Measurements from ENCODE around the gene NOTO.

The NOTO gene

DNA sequence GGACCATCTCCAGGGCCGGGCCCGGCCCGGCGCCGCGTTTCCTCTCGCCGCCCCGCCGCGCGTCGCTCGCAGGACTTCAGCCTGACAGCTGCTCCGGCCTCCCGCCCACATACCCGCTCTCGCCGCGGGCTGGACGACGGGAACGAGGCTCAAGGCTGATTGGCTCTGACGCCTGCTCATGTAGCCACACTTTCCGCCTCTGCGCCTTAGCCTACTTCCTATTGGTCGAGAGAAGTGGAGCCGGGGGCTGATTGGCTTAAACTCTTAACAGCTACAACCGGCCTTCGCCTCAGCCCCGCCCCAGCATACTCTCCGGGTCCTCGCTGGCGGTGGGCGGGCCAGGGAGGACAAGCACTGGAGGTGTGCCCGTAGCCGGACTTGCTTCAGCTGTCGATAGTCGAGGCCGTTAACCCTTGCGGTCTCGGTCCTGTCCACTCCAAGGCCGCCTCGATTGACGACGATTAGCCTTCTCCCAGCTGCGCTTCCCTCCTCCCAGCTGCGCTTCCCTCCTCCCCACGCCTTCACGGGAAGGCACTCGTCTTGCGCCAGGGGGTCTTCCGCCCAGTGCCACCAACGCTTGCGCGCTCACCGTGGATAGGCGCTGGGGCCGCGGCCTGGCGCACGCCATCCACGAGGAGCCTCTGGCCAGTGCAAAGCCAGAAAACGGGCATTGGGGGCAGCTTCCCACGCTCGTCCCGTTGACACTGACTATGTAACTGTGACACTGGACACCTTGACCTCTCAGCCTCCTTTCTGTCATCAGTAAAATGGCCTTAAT is 31.0 kb downstream of the NOTO start, which contains the start of gene PRADC1:
Gene PRADC1, minus strand, starts transcription at position 86 of the 778 bp plus-strand sequence. Its CDS starts 79 bp downstream, at position 7.
- Histone ChIP-seq H3K36me3 (ENCODE audit: control insufficient read depth in 1 of 2, insufficient read depth in 2 of 2, low read depth in 1 of 2, low read length in 2 of 2) (peaks cover 8 to 17% of the 10 kb centered on the region in 2 experiments), H3K4me2 (ENCODE audit: low read length, poor library complexity, severe bottlenecking) (peak within 1 kb of the TSS; percentile 93), H3K4ac (ENCODE audit: low read depth in 1 of 2, low read length in 2 of 2) (peak within 1 kb of the TSS; percentile 37 to 61), H3K23ac (ENCODE audit: low read length in 2 of 2) (peak within 1 kb of the TSS in 1 of 2 experiments; percentile 48), H2BK15ac (ENCODE audit: low read depth, poor library complexity, severe bottlenecking) (peak within 1 kb of the TSS; percentile 37), H3K18ac (ENCODE audit: low read depth in 1 of 2, low read length in 2 of 2) (peak within 1 kb of the TSS; percentile 37 to 93), H2BK12ac (ENCODE audit: low read length in 2 of 2) (peak within 1 kb of the TSS in 1 of 2 experiments; percentile 33), H2AK5ac (ENCODE audit: low read length, severe bottlenecking) (no peak within 1 kb of the TSS), H2BK120ac (ENCODE audit: low read depth, low read length) (no peak within 1 kb of the TSS), H3K4me3 (ENCODE audit: insufficient read depth in 1 of 2, low read depth in 1 of 2, low read length in 2 of 2) (peak within 1 kb of the TSS; percentile 83 to 89), H3K4me1 (ENCODE audit: control insufficient read depth, insufficient read depth, low read depth, low read length) (peaks cover 14% of the 10 kb centered on the region), H3K9ac (ENCODE audit: low read length) (peak within 1 kb of the TSS; percentile 96), H2AFZ (ENCODE audit: low read depth, low read length) (peak within 1 kb of the TSS; percentile 79), H3K27me3 (ENCODE audit: control insufficient read depth in 1 of 2, insufficient read depth in 1 of 2, low read length in 2 of 2) (no peaks in the 10 kb centered on the region), H4K91ac (ENCODE audit: low read length) (peak within 1 kb of the TSS; percentile 88), H4K8ac (ENCODE audit: low read length) (peak within 1 kb of the TSS; percentile 93), H3K14ac (ENCODE audit: low read length in 2 of 2) (peak within 1 kb of the TSS in 1 of 2 experiments; percentile 83), H2BK5ac (ENCODE audit: low read depth, low read length, poor library complexity, severe bottlenecking) (peak within 1 kb of the TSS; percentile 8), H3K9me3 (ENCODE audit: control insufficient read depth, low read length) (no peaks in the 10 kb centered on the region), H3K79me1 (replicated peaks; ENCODE audit: low read length, poor library complexity, severe bottlenecking) (peaks cover 10% of the 10 kb centered on the region), H3K27ac (ENCODE audit: low read length, poor library complexity, severe bottlenecking) (peak within 1 kb of the TSS; percentile 76)
- WGBS = under 1% methylated on average over 59 of the region's 67 CpGs
- peak; percentile 100 for DNase-seq

DNA sequence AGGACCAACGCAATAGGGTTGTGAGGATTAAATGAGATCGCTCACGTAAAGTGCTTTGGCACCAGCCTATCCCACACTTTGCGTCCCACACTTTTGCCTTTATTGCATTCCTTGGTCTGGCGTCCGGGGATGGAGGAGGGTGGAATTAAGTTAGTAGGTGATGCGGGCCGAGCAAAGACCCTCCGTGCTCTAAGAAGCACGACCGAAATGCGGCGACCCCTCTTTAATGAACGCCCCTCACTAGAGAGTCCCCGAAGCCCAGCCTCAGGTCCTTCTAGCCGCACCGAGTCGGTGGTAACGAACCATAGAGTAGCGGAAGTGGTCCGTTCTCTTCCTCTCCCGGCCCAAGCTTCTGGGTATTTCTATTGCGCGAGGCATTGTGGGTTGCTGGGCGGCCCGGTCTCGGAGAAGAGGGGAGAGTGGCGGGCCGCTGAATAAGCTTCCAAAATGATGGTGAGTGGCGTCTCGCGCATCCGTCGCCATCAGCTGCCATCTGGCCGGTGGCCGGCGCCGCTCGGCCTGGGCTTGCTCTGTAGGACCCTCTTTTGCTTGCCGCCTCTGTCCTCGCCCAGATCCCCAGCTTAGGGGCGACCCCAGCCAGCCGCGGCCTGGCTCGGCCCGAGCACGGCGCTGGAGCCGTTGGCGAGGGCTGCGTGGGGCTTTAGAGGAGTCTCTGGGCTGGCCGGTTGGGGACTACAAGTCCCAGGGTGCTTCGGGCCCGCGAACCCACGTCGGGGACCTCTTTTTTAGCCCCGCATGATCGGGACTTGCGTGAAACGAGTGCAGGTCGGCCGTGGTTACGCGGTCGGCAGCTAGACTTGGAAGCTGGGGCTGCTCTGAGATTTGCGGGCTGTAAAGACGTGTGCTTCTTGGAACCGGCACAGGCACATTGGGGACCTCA is 31.8 kb downstream of the NOTO start, which contains the start of gene CCT7:
Gene CCT7, plus strand, starts transcription at position 377 of the 901 bp plus-strand sequence. Its CDS starts 71 bp downstream, at position 448.
- Histone ChIP-seq H2BK120ac (ENCODE audit: low read depth, low read length) (no peak within 1 kb of the TSS), H2BK12ac (ENCODE audit: low read length in 2 of 2) (peak within 1 kb of the TSS in 1 of 2 experiments; percentile 33), H3K79me1 (replicated peaks; ENCODE audit: low read length, poor library complexity, severe bottlenecking) (peaks cover 10% of the 10 kb centered on the region), H2AK5ac (ENCODE audit: low read length, severe bottlenecking) (no peak within 1 kb of the TSS), H3K27me3 (ENCODE audit: control insufficient read depth in 1 of 2, insufficient read depth in 1 of 2, low read length in 2 of 2) (no peaks in the 10 kb centered on the region), H2AFZ (ENCODE audit: low read depth, low read length) (peak within 1 kb of the TSS; percentile 87), H3K4me2 (ENCODE audit: low read length, poor library complexity, severe bottlenecking) (peak within 1 kb of the TSS; percentile 92), H3K27ac (ENCODE audit: low read length, poor library complexity, severe bottlenecking) (peak within 1 kb of the TSS; percentile 89), H4K91ac (ENCODE audit: low read length) (peak within 1 kb of the TSS; percentile 90), H3K9me3 (ENCODE audit: control insufficient read depth, low read length) (no peaks in the 10 kb centered on the region), H4K8ac (ENCODE audit: low read length) (peak within 1 kb of the TSS; percentile 98), H3K4me3 (ENCODE audit: insufficient read depth in 1 of 2, low read depth in 1 of 2, low read length in 2 of 2) (peak within 1 kb of the TSS; percentile 84 to 89), H3K9ac (ENCODE audit: low read length) (peak within 1 kb of the TSS; percentile 96), H2BK5ac (ENCODE audit: low read depth, low read length, poor library complexity, severe bottlenecking) (peak within 1 kb of the TSS; percentile 100), H3K4me1 (ENCODE audit: control insufficient read depth, insufficient read depth, low read depth, low read length) (peaks cover 14% of the 10 kb centered on the region), H3K14ac (ENCODE audit: low read length in 2 of 2) (peak within 1 kb of the TSS in 1 of 2 experiments; percentile 93), H3K4ac (ENCODE audit: low read depth in 1 of 2, low read length in 2 of 2) (peak within 1 kb of the TSS; percentile 61 to 93), H3K23ac (ENCODE audit: low read length in 2 of 2) (peak within 1 kb of the TSS in 1 of 2 experiments; percentile 85), H2BK15ac (ENCODE audit: low read depth, poor library complexity, severe bottlenecking) (peak within 1 kb of the TSS; percentile 50), H3K36me3 (ENCODE audit: control insufficient read depth in 1 of 2, insufficient read depth in 2 of 2, low read depth in 1 of 2, low read length in 2 of 2) (peaks cover 2 to 12% of the 10 kb centered on the region in 2 experiments), H3K18ac (ENCODE audit: low read depth in 1 of 2, low read length in 2 of 2) (peak within 1 kb of the TSS; percentile 93 to 97)
- WGBS = under 1% methylated on average over 65 of the region's 69 CpGs
- peak; percentile 95 for DNase-seq

DNA sequence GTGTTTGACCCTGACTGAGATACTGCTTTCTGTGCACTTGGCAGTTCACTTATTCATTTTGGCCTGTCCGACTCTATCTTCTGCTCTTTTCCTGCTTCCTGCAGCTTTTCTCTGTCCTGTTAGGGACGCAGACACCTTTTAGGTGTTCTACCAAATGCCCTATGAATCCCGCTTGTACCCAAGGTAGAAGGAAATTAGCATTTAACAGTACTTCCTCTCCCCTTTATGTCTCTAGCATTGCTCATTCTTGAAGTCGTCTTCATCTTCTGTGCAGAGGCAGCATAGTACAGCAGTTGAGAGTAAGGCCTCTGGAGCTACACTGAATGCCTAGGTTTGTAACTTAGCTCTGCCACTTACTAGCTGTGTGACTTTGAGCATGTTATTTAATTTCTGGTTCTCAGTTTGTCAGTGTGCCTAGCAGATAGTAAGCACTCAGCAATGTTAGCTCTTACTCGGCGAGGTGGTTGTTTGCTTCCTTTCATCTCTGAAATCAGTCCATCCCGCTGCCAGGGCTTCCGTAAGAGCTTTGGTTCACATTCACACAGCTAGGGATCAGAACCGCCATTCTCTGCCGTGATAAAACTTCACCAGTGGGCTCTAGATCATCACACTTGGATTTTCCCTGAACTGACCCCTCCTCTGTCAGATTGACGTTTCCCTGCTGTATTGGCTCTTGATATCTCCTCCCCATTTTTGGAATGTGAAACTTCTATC is 33.1 kb downstream of the NOTO start:
- H3K36me3 ChIP-seq (ENCODE audit: control insufficient read depth in 1 of 2, insufficient read depth in 2 of 2, low read depth in 1 of 2, low read length in 2 of 2) = peaks cover 4 to 13% of the 10 kb centered on the region in 2 experiments
- no peak overlapping the region for H2BK15ac ChIP-seq (ENCODE audit: low read depth, poor library complexity, severe bottlenecking)
- peak overlapping the region; percentile 96 for H3K9ac ChIP-seq (ENCODE audit: low read length)
- peaks cover 17% of the 10 kb centered on the region for H3K79me1 ChIP-seq (replicated peaks; ENCODE audit: low read length, poor library complexity, severe bottlenecking)
- H2AK5ac ChIP-seq (ENCODE audit: low read length, severe bottlenecking) = no peak overlapping the region
- 83% methylated on average over 11 of the region's 11 CpGs for WGBS
- no peak overlapping the region for H4K91ac ChIP-seq (ENCODE audit: low read length)
- no peak overlapping the region for H2BK120ac ChIP-seq (ENCODE audit: low read depth, low read length)
- no peaks in the 10 kb centered on the region for H3K9me3 ChIP-seq (ENCODE audit: control insufficient read depth, low read length)
- peak overlapping the region in 1 of 2 experiments; percentile 28 for H3K4ac ChIP-seq (ENCODE audit: low read depth in 1 of 2, low read length in 2 of 2)
- DNase-seq = peak; percentile 14
- H3K27ac ChIP-seq (ENCODE audit: low read length, poor library complexity, severe bottlenecking) = no peak overlapping the region
- H3K4me1 ChIP-seq (ENCODE audit: control insufficient read depth, insufficient read depth, low read depth, low read length) = peaks cover 16% of the 10 kb centered on the region
- no peak overlapping the region for H4K8ac ChIP-seq (ENCODE audit: low read length)
- H3K4me3 ChIP-seq (ENCODE audit: insufficient read depth in 1 of 2, low read depth in 1 of 2, low read length in 2 of 2) = peak overlapping the region; percentile 84 to 89
- no peaks in the 10 kb centered on the region for H3K27me3 ChIP-seq (ENCODE audit: control insufficient read depth in 1 of 2, insufficient read depth in 1 of 2, low read length in 2 of 2)
- no peak overlapping the region for H3K23ac ChIP-seq (ENCODE audit: low read length in 2 of 2)
- no peak overlapping the region for H3K18ac ChIP-seq (ENCODE audit: low read depth in 1 of 2, low read length in 2 of 2)
- no peak overlapping the region for H2BK5ac ChIP-seq (ENCODE audit: low read depth, low read length, poor library complexity, severe bottlenecking)
- peak overlapping the region; percentile 92 for H3K4me2 ChIP-seq (ENCODE audit: low read length, poor library complexity, severe bottlenecking)
- H2AFZ ChIP-seq (ENCODE audit: low read depth, low read length) = no peak overlapping the region
- no peak overlapping the region for H2BK12ac ChIP-seq (ENCODE audit: low read length in 2 of 2)
- H3K14ac ChIP-seq (ENCODE audit: low read length in 2 of 2) = peak overlapping the region in 1 of 2 experiments; percentile 2
